SK-N-SH (cell line): Measurements from ENCODE around the gene UST. TPM values are rescaled to one million over a fixed set of nuclear protein-coding genes. Genes with fewer than 3 reads are reported as not detected.

Experiments used
- CTCF ChIA-PET: fragments of 300-600, 350-600 bp; formaldehyde crosslinking; extraction: SDS; loops from one replicate; lab custom pipeline; 2021; lab: Yijun Ruan, JAX
- POLR2A ChIA-PET: fragments of 350-600 bp; sonication (Branson Sonifier 250); formaldehyde crosslinking; extraction: SDS; loops from one replicate; lab custom pipeline; 2020; ENCODE audit warnings: antibody characterized with exemption, inconsistent platforms; lab: Yijun Ruan, JAX
- DNase-seq: peaks from one replicate; pipeline ENCODE4 v3.0.0; 2012
- H2AFZ ChIP-seq: fragments of 200-600 bp; sonication (generic); 2 replicates; pipeline ENCODE4 v1.8.1; 2016; ENCODE audit warnings: antibody characterized with exemption, mild to moderate bottlenecking, low read depth
- H3F3A ChIP-seq: fragments of 200-600 bp; sonication (generic); replicated peaks from 2 replicates; pipeline ENCODE3; 2016; ENCODE audit warnings: antibody characterized with exemption, mild to moderate bottlenecking; ENCODE audit not compliant: insufficient read depth
- H3K27ac ChIP-seq, 2 experiments: fragments of 200-500 bp in 1 of 2; fragments of 200-600 bp in 1 of 2; sonication (Bioruptor generic) in 1 of 2; sonication (generic), shearing (Covaris generic) in 1 of 2; 2 replicates each; pipeline versions ENCODE4 v1.5.1 to v1.6.1; 2014 to 2016; ENCODE audit warnings: low read depth in 2 of 2, inconsistent platforms in 1 of 2, low read length in 1 of 2, mild to moderate bottlenecking in 1 of 2, mixed read lengths in 1 of 2
- H3K27me3 ChIP-seq: fragments of 200-600 bp; sonication (generic), shearing (Covaris generic); 2 replicates; pipeline ENCODE4 v1.6.1; 2016; ENCODE audit warnings: mixed run types; ENCODE audit not compliant: insufficient read depth
- H3K36me3 ChIP-seq, 2 experiments: fragments of 200-500 bp in 1 of 2; fragments of 200-600 bp in 1 of 2; sonication (Bioruptor generic) in 1 of 2; sonication (generic) in 1 of 2; replicated peaks in 1 of 2; 2 replicates each; pipeline versions ENCODE3 to v1.5.1; 2014 to 2016; ENCODE audit warnings: low read length in 1 of 2, mild to moderate bottlenecking in 1 of 2; ENCODE audit not compliant: insufficient read depth in 2 of 2, control insufficient read depth in 1 of 2
- H3K4me1 ChIP-seq, 2 experiments: fragments of 200-500 bp in 1 of 2; fragments of 200-600 bp in 1 of 2; sonication (Bioruptor generic) in 1 of 2; sonication (generic), shearing (Covaris generic) in 1 of 2; 2 replicates each; pipeline versions ENCODE4 v1.5.1 to v1.6.1; 2014 to 2016; ENCODE audit warnings: low read depth in 1 of 2, low read length in 1 of 2, mixed run types in 1 of 2; ENCODE audit not compliant: insufficient read depth in 2 of 2, control insufficient read depth in 1 of 2
- H3K4me2 ChIP-seq: fragments of 200-600 bp; sonication (generic), shearing (Covaris generic); 2 replicates; pipeline ENCODE4 v1.6.1; 2017; ENCODE audit warnings: mixed run types
- H3K4me3 ChIP-seq, 2 experiments: fragments of 200-500 bp in 1 of 2; fragments of 200-600 bp in 1 of 2; sonication (Bioruptor generic) in 1 of 2; sonication (generic), shearing (Covaris generic) in 1 of 2; 2 replicates each; pipeline versions ENCODE4 v1.5.1 to v1.8.1; 2014 to 2016; ENCODE audit warnings: low read depth in 2 of 2, inconsistent platforms in 1 of 2, low read length in 1 of 2, mild to moderate bottlenecking in 1 of 2, mixed read lengths in 1 of 2, moderate library complexity in 1 of 2
- H3K79me2 ChIP-seq: fragments of 200-600 bp; sonication (generic); 2 replicates; pipeline ENCODE4 v1.8.1; 2017; ENCODE audit warnings: mild to moderate bottlenecking; ENCODE audit not compliant: insufficient read depth
- H3K9ac ChIP-seq: fragments of 200-600 bp; sonication (generic); 2 replicates; pipeline ENCODE4 v1.6.1; 2017; ENCODE audit warnings: mixed run types
- H3K9me2 ChIP-seq: fragments of 200-600 bp; sonication (generic); 2 replicates; pipeline ENCODE4 v1.6.1; 2017; ENCODE audit warnings: mixed run types
- H3K9me3 ChIP-seq: fragments of 200-600 bp; sonication (generic); 2 replicates; pipeline ENCODE4 v1.6.1; 2017; ENCODE audit warnings: mixed run types, mild to moderate bottlenecking, moderate library complexity
- H4K20me1 ChIP-seq: fragments of 200-600 bp; sonication (generic); 2 replicates; pipeline ENCODE4 v1.6.1; 2017; ENCODE audit warnings: mild to moderate bottlenecking, mixed run types; ENCODE audit not compliant: insufficient read depth
- EZH2phosphoT487 ChIP-seq: fragments of 200-600 bp; sonication (generic); IDR thresholded peaks from 2 replicates; pipeline ENCODE4 v1.6.1; 2017; ENCODE audit warnings: low read depth, mixed run types, mild to moderate bottlenecking, antibody characterized with exemption, moderate library complexity, borderline replicate concordance
- FOSL2 ChIP-seq: IDR thresholded peaks from 2 replicates; pipeline ENCODE4 v1.4.0; 2012; ENCODE audit warnings: low read depth, mild to moderate bottlenecking, moderate library complexity, borderline replicate concordance
- GABPA ChIP-seq: IDR thresholded peaks from 2 replicates; pipeline ENCODE4 v1.4.0; 2012; ENCODE audit warnings: low read depth, mild to moderate bottlenecking
- GATA2 ChIP-seq: sonication (generic); formaldehyde crosslinking; IDR thresholded peaks from 2 replicates; pipeline ENCODE4 v1.5.0; 2020; ENCODE audit warnings: mild to moderate bottlenecking, missing genetic modification reagents
- IRF3 ChIP-seq: fragments of 150-350 bp; IDR thresholded peaks from 2 replicates; pipeline ENCODE4 v1.6.1; 2016; ENCODE audit warnings: mild to moderate bottlenecking, low read depth, low read length
- MEF2A ChIP-seq: IDR thresholded peaks from 2 replicates; pipeline ENCODE4 v1.4.0; 2012; ENCODE audit warnings: low read depth, borderline replicate concordance
- MXI1 ChIP-seq: IDR thresholded peaks from 2 replicates; pipeline ENCODE4 v1.6.1; 2012; ENCODE audit warnings: mild to moderate bottlenecking, low read depth, low read length, improper control_type of control experiment
- POLR2AphosphoS5 ChIP-seq: IDR thresholded peaks from 2 replicates; pipeline ENCODE4 v1.6.1; 2012; ENCODE audit warnings: low read depth, low read length
- REST ChIP-seq: IDR thresholded peaks from 2 replicates; pipeline ENCODE4 v1.6.1; 2012; ENCODE audit warnings: mild to moderate bottlenecking, low read depth, low read length, moderate library complexity
- TCF12 ChIP-seq: IDR thresholded peaks from 2 replicates; pipeline ENCODE4 v1.4.0; 2012
- TEAD4 ChIP-seq: IDR thresholded peaks from 2 replicates; pipeline ENCODE4 v1.4.0; 2012; ENCODE audit warnings: mild to moderate bottlenecking, borderline replicate concordance; ENCODE audit not compliant: insufficient read depth
- USF2 ChIP-seq: fragments of 150-350 bp; IDR thresholded peaks from 2 replicates; pipeline ENCODE4 v1.6.1; 2017; ENCODE audit warnings: antibody characterized with exemption, low read length, low read depth, borderline replicate concordance
- YY1 ChIP-seq: IDR thresholded peaks from 2 replicates; pipeline ENCODE4 v1.4.0; 2012; ENCODE audit warnings: low read depth, mild to moderate bottlenecking
- WGBS: methylation state at CpG from one replicate; pipeline ENCODE4 v1.1.6; 2017; ENCODE audit warnings: low lambda C conversion rate; 5-methylcytosine and 5-hydroxymethylcytosine counted together
- polyA plus RNA-seq, 3 experiments: library from polyadenylated mRNA; depleted of rRNA; stranded (reverse); fragments of >200 nt; gene quantifications; 2 replicates each; pipeline ENCODE4 v1.2.3, GENCODE V29; 2012
- TF ChIP-seq, protein P1 (sequence below): IDR thresholded peaks from 2 replicates; pipeline ENCODE4 v1.4.0; 2012; ENCODE audit warnings: low read depth, borderline replicate concordance
- TF ChIP-seq, protein P2 (sequence below): IDR thresholded peaks from 2 replicates; pipeline ENCODE4; 2012
- TF ChIP-seq, protein P3 (sequence below): IDR thresholded peaks from 2 replicates; pipeline ENCODE4 v1.4.0; 2012; ENCODE audit warnings: low read depth
- TF ChIP-seq, protein P4 (sequence below): fragments of 200-600 bp; sonication (generic); IDR thresholded peaks from 2 replicates; pipeline ENCODE4 v1.6.1; 2017; ENCODE audit warnings: antibody characterized with exemption, mild to moderate bottlenecking, moderate library complexity
- TF ChIP-seq, protein P5 (sequence below): IDR thresholded peaks from 2 replicates; pipeline ENCODE4 v1.4.0; 2012; ENCODE audit warnings: low read depth, borderline replicate concordance

The UST gene
- polyA plus RNA-seq, 1 of the 3 experiments (the other 2 are of a cell fraction): 1.7 TPM

- ChIA-PET POLR2A (no interaction called here), CTCF (no interaction called here)
Measured at GRCh38 chr6:148757944-148758480, 11.2 kb downstream of the UST start.

More at GRCh38 chr6:148757944-148758480, 11.2 kb downstream of the UST start:
- Histone ChIP-seq H2AFZ (no peak overlapping the region), H3K4me1 (no peaks in the 10 kb centered on the region), H4K20me1 (no peaks in the 10 kb centered on the region), H3K27ac (no peak overlapping the region), H3K9me3 (no peaks in the 10 kb centered on the region), H3K79me2 (no peaks in the 10 kb centered on the region), H3K4me2 (no peak overlapping the region), H3K4me3 (no peak overlapping the region), H3K36me3 (no peaks in the 10 kb centered on the region), H3K27me3 (no peaks in the 10 kb centered on the region; the same call in 1 of the 2 replicates), H3F3A (peaks cover 4% of the 10 kb centered on the region), H3K9ac (no peak overlapping the region), H3K9me2 (no peaks in the 10 kb centered on the region)
- WGBS: 18% methylated on average over 2 of the region's 2 CpGs
- DNase-seq: no peak
- TF ChIP-seq USF2 (no peak), TEAD4 (no peak), EZH2phosphoT487 (no peak), FOSL2 (no peak), MXI1 (no peak), MEF2A (no peak), YY1 (no peak), REST (no peak), TCF12 (no peak), GATA2 (CRISPR knock-in tag) (no peak), POLR2AphosphoS5 (no peak), IRF3 (no peak), GABPA (no peak)
- TF ChIP-seq, protein P1, sequence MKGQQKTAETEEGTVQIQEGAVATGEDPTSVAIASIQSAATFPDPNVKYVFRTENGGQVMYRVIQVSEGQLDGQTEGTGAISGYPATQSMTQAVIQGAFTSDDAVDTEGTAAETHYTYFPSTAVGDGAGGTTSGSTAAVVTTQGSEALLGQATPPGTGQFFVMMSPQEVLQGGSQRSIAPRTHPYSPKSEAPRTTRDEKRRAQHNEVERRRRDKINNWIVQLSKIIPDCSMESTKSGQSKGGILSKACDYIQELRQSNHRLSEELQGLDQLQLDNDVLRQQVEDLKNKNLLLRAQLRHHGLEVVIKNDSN: no peak
- TF ChIP-seq, protein P2, sequence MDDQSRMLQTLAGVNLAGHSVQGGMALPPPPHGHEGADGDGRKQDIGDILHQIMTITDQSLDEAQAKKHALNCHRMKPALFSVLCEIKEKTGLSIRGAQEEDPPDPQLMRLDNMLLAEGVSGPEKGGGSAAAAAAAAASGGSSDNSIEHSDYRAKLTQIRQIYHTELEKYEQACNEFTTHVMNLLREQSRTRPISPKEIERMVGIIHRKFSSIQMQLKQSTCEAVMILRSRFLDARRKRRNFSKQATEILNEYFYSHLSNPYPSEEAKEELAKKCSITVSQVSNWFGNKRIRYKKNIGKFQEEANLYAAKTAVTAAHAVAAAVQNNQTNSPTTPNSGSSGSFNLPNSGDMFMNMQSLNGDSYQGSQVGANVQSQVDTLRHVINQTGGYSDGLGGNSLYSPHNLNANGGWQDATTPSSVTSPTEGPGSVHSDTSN: no peak
- TF ChIP-seq, protein P3, sequence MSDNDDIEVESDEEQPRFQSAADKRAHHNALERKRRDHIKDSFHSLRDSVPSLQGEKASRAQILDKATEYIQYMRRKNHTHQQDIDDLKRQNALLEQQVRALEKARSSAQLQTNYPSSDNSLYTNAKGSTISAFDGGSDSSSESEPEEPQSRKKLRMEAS: no peak
- TF ChIP-seq, protein P4, sequence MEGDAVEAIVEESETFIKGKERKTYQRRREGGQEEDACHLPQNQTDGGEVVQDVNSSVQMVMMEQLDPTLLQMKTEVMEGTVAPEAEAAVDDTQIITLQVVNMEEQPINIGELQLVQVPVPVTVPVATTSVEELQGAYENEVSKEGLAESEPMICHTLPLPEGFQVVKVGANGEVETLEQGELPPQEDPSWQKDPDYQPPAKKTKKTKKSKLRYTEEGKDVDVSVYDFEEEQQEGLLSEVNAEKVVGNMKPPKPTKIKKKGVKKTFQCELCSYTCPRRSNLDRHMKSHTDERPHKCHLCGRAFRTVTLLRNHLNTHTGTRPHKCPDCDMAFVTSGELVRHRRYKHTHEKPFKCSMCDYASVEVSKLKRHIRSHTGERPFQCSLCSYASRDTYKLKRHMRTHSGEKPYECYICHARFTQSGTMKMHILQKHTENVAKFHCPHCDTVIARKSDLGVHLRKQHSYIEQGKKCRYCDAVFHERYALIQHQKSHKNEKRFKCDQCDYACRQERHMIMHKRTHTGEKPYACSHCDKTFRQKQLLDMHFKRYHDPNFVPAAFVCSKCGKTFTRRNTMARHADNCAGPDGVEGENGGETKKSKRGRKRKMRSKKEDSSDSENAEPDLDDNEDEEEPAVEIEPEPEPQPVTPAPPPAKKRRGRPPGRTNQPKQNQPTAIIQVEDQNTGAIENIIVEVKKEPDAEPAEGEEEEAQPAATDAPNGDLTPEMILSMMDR: no peak
- TF ChIP-seq, protein P5, sequence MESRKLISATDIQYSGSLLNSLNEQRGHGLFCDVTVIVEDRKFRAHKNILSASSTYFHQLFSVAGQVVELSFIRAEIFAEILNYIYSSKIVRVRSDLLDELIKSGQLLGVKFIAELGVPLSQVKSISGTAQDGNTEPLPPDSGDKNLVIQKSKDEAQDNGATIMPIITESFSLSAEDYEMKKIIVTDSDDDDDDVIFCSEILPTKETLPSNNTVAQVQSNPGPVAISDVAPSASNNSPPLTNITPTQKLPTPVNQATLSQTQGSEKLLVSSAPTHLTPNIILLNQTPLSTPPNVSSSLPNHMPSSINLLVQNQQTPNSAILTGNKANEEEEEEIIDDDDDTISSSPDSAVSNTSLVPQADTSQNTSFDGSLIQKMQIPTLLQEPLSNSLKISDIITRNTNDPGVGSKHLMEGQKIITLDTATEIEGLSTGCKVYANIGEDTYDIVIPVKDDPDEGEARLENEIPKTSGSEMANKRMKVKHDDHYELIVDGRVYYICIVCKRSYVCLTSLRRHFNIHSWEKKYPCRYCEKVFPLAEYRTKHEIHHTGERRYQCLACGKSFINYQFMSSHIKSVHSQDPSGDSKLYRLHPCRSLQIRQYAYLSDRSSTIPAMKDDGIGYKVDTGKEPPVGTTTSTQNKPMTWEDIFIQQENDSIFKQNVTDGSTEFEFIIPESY: no peak
